Neural cell (in vitro differentiated cells): ENCODE data around the gene ZNF560. TPM values are rescaled to one million over a fixed set of nuclear protein-coding genes. Genes with fewer than 3 reads are reported as not detected.

Source experiments
- polyA plus RNA-seq: library from polyadenylated mRNA; depleted of rRNA; stranded (reverse); fragments of >200 nt; gene quantifications from 2 replicates; pipeline ENCODE4 v1.2.3, GENCODE V29; 2014

Gene ZNF560
- polyA plus RNA-seq, 1 donor from 2014 or later, result 0.61 TPM

Other genes starting within 250 kb of the ZNF560 start
- gene OR7E24, start 247.7 kb downstream of the ZNF560 start, polyA plus RNA-seq, result not detected in 2 replicates
- gene ZNF699, start 188.8 kb downstream of the ZNF560 start, polyA plus RNA-seq, result 13.5 and 21.7 TPM in 2 replicates
- gene ZNF559, start 174.4 kb downstream of the ZNF560 start, polyA plus RNA-seq, result 50.4 and 57.7 TPM in 2 replicates
- gene ZNF177, start 135.6 kb downstream of the ZNF560 start, polyA plus RNA-seq, result 51.0 and 61.1 TPM in 2 replicates
- gene ZNF266, start 63.0 kb downstream of the ZNF560 start, polyA plus RNA-seq, result 67.6 and 89.4 TPM in 2 replicates
- gene ZNF426, start 40.0 kb upstream of the ZNF560 start, polyA plus RNA-seq, result 12.2 and 14.3 TPM in 2 replicates
- 29.5 and 32.4 TPM in 2 replicates for gene ZNF121, start 85.9 kb upstream of the ZNF560 start, polyA plus RNA-seq
- 24.6 and 35.5 TPM in 2 replicates for gene ZNF561, start 122.6 kb upstream of the ZNF560 start, polyA plus RNA-seq
- 0.01 and 0.08 TPM in 2 replicates for gene ZNF562, start 176.5 kb upstream of the ZNF560 start, polyA plus RNA-seq